NT2/D1 (cell line): Measurements from ENCODE around the gene ZSWIM6.

ENCODE experiments used
- SUZ12 ChIP-seq: IDR thresholded peaks from 2 replicates; pipeline ENCODE4 v1.6.1; 2011; ENCODE audit not compliant: insufficient read length, insufficient read depth; ENCODE audit errors: extremely low read depth
- YY1 ChIP-seq: IDR thresholded peaks from 2 replicates; pipeline ENCODE4 v1.6.1; 2011; ENCODE audit not compliant: insufficient read length, insufficient read depth
- ZNF274 ChIP-seq: IDR thresholded peaks from 2 replicates; pipeline ENCODE4 v1.6.1; 2011; ENCODE audit warnings: mild to moderate bottlenecking, low read depth, low read length

GRCh38 chr5:61363401-61364114 is 31.5 kb downstream of the ZSWIM6 start:
- no peak for TF ChIP-seq YY1
- TF ChIP-seq ZNF274 = no peak
- TF ChIP-seq SUZ12 = no peak
